Fibroblast of lung (primary cell): ENCODE results near the gene OXTR. TPM values are rescaled to one million over a fixed set of nuclear protein-coding genes. Genes with fewer than 3 reads are reported as not detected.

Experiments used
- DNase-seq, 2 donors: peaks; one replicate each; pipeline versions ENCODE4 v3.0.0 to v3.0.0-alpha.2; 2010; ENCODE audit warnings: low read depth in 2 of 2
- H2AFZ ChIP-seq: 2 replicates; pipeline ENCODE4 v1.5.1; 2012; ENCODE audit warnings: low read length, control low read depth, inconsistent platforms
- H3K27ac ChIP-seq: 2 replicates; pipeline ENCODE4 v1.5.1; 2011; ENCODE audit warnings: low read length, control low read depth; ENCODE audit not compliant: insufficient read depth
- H3K27me3 ChIP-seq: 2 replicates; pipeline ENCODE4 v1.5.1; 2011; ENCODE audit warnings: mild to moderate bottlenecking, low read length; ENCODE audit not compliant: control insufficient read depth, insufficient read depth
- H3K36me3 ChIP-seq: 2 replicates; pipeline ENCODE4 v1.5.1; 2011; ENCODE audit warnings: low read length; ENCODE audit not compliant: control insufficient read depth, insufficient read depth
- H3K4me1 ChIP-seq: 2 replicates; pipeline ENCODE4 v1.5.1; 2011; ENCODE audit warnings: low read length; ENCODE audit not compliant: control insufficient read depth, insufficient read depth; ENCODE audit errors: extremely low read depth
- H3K4me2 ChIP-seq: 2 replicates; pipeline ENCODE4 v1.5.1; 2011; ENCODE audit warnings: low read length, control low read depth; ENCODE audit not compliant: insufficient read depth; ENCODE audit errors: extremely low read depth
- H3K4me3 ChIP-seq, 4 experiments: fragments of 200-600 bp in 1 of 4; sonication (generic) in 1 of 4; replicated peaks in 1 of 4; 2 replicates each; pipeline ENCODE4 v1.5.1; 2011 to 2016; ENCODE audit warnings: low read length in 4 of 4, low read depth in 3 of 4, mild to moderate bottlenecking in 3 of 4, control low read depth in 2 of 4, inconsistent platforms in 1 of 4, mixed read lengths in 1 of 4; ENCODE audit not compliant: insufficient read depth in 1 of 4; ENCODE audit errors: control extremely low read depth in 1 of 4
- H3K79me2 ChIP-seq: 2 replicates; pipeline ENCODE4 v1.5.1; 2012; ENCODE audit warnings: mild to moderate bottlenecking, low read length, inconsistent platforms; ENCODE audit not compliant: control insufficient read depth, insufficient read depth
- H3K9ac ChIP-seq: 2 replicates; pipeline ENCODE4 v1.5.1; 2011; ENCODE audit warnings: mild to moderate bottlenecking, low read length, control low read depth; ENCODE audit not compliant: insufficient read depth
- H3K9me3 ChIP-seq: 2 replicates; pipeline ENCODE4 v1.5.1; 2012; ENCODE audit warnings: low read depth, low read length; ENCODE audit not compliant: control insufficient read depth, insufficient read depth
- H4K20me1 ChIP-seq: 2 replicates; pipeline ENCODE4 v1.5.1; 2011; ENCODE audit warnings: low read length; ENCODE audit not compliant: control insufficient read depth, insufficient read depth; ENCODE audit errors: extremely low read depth
- EZH2 ChIP-seq: IDR thresholded peaks from 2 replicates; pipeline ENCODE4 v1.5.1; 2012; ENCODE audit warnings: low read length, control low read depth, mild to moderate bottlenecking; ENCODE audit errors: missing control alignments
- polyA plus RNA-seq, 2 donors: library from polyadenylated mRNA; depleted of rRNA in 1 of 2; stranded (reverse) in 1 of 2; unstranded in 1 of 2; fragments of >200 nt; gene quantifications; 2 replicates each; pipeline ENCODE4 v1.2.1, GENCODE V29; 2011 to 2012; ENCODE audit warnings: missing spikeins in 1 of 2
- total RNA-seq: library from RNA; depleted of rRNA; stranded (reverse); fragments of >200 nt; gene quantifications from 2 replicates; pipeline ENCODE4 v1.2.1, GENCODE V29; 2014
- TF ChIP-seq, protein P1 (sequence below), 2 donors: IDR thresholded peaks in 1 of 2; conservative IDR thresholded peaks in 1 of 2; 1 replicate in 1 of 2; 2 replicates in 1 of 2; pipeline ENCODE4 v1.5.1; 2011 to 2012; ENCODE audit warnings: low read length in 2 of 2, control low read depth in 1 of 2, inconsistent platforms in 1 of 2, low read depth in 1 of 2, mild to moderate bottlenecking in 1 of 2

Gene OXTR
- total and polyA plus RNA-seq, 2 donors (not counting 1 experiment from before 2014, with no cell fraction given) = 3.6 to 47.2 TPM

DNA sequence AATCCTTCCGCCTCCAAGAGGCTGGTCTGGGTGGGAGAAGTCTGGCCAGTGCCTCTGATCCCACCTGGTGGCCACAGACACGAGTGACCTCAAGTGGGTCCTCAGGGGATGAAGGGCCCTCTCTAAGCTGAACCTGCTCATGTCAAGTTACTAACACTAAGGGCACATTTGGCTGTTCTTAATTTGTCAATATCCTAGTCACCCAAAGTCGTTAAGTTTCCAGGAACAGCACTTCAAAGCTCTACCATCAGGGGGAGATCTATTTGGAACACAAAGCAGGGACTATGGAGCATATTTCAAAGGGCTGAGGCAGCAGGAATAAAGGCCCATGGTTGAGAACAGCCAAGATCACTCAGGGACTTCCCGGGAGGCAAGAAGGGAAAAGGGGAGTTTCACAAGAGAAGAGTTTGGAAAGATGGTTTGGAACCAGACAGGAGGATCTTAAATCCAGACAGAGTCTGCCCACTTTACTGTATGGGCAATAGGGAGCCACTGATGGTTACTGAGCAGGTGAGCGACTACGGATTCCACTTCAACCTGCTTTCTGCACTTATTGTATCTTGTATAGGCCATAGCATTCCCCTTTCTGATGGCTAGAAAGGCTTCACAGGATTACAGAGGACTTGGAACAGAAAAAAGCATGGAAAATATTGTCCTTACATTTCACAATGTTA lies 13.7 kb downstream of the OXTR start:
- no peak overlapping the region for H3K4me2 ChIP-seq
- H3K36me3 ChIP-seq = peaks cover 1% of the 10 kb centered on the region
- H3K4me1 ChIP-seq = no peaks in the 10 kb centered on the region
- no peaks in the 10 kb centered on the region for H3K27me3 ChIP-seq
- no peaks in the 10 kb centered on the region for H3K79me2 ChIP-seq
- no peak overlapping the region for H3K4me3 ChIP-seq
- no peak overlapping the region for H3K9ac ChIP-seq
- TF ChIP-seq, protein P1, sequence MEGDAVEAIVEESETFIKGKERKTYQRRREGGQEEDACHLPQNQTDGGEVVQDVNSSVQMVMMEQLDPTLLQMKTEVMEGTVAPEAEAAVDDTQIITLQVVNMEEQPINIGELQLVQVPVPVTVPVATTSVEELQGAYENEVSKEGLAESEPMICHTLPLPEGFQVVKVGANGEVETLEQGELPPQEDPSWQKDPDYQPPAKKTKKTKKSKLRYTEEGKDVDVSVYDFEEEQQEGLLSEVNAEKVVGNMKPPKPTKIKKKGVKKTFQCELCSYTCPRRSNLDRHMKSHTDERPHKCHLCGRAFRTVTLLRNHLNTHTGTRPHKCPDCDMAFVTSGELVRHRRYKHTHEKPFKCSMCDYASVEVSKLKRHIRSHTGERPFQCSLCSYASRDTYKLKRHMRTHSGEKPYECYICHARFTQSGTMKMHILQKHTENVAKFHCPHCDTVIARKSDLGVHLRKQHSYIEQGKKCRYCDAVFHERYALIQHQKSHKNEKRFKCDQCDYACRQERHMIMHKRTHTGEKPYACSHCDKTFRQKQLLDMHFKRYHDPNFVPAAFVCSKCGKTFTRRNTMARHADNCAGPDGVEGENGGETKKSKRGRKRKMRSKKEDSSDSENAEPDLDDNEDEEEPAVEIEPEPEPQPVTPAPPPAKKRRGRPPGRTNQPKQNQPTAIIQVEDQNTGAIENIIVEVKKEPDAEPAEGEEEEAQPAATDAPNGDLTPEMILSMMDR (conservative IDR thresholded peaks at IDR 0.05 in 1 of 2, IDR thresholded peaks at IDR 0.05 in 1 of 2; ENCODE audit: low read depth in 1 of 2, low read length in 2 of 2) = peak; percentile 26 to 41
- no peak for TF ChIP-seq EZH2
- no peaks in the 10 kb centered on the region for H3K9me3 ChIP-seq
- H2AFZ ChIP-seq = no peak overlapping the region
- H4K20me1 ChIP-seq = no peaks in the 10 kb centered on the region
- H3K27ac ChIP-seq = no peak overlapping the region
- DNase-seq = peak in 1 of 2 donors; percentile 17

DNA sequence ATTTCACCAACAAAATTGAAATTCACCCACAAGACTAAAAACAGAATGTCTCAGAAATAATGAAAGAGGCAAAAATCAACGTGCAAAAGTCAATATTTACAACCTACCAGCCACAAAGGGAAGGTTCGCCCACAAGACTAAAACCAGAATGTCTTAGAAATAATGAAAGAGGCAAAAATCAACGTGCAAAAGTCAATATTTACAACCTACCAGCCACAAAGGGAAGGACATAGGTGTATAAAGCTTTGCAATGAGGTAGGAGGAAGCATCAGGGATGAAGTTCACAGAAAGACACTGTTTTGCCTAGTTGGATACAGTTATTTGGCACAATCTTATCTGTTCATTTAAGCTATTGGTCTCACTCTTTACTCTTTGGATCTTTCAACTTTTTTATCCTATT lies 14.3 kb downstream of the OXTR start:
- TF ChIP-seq, protein P1 (conservative IDR thresholded peaks at IDR 0.05 in 1 of 2, IDR thresholded peaks at IDR 0.05 in 1 of 2; ENCODE audit: low read depth in 1 of 2, low read length in 2 of 2) = no peak
- TF ChIP-seq EZH2 = no peak
- DNase-seq = no peak
- Histone ChIP-seq H3K27me3 (no peaks in the 10 kb centered on the region), H3K4me3 (no peak overlapping the region), H2AFZ (no peak overlapping the region), H3K4me2 (no peak overlapping the region), H3K27ac (no peak overlapping the region), H3K4me1 (no peaks in the 10 kb centered on the region), H3K36me3 (peaks cover 1% of the 10 kb centered on the region), H3K9ac (no peak overlapping the region), H3K9me3 (no peaks in the 10 kb centered on the region), H4K20me1 (no peaks in the 10 kb centered on the region), H3K79me2 (no peaks in the 10 kb centered on the region)

DNA sequence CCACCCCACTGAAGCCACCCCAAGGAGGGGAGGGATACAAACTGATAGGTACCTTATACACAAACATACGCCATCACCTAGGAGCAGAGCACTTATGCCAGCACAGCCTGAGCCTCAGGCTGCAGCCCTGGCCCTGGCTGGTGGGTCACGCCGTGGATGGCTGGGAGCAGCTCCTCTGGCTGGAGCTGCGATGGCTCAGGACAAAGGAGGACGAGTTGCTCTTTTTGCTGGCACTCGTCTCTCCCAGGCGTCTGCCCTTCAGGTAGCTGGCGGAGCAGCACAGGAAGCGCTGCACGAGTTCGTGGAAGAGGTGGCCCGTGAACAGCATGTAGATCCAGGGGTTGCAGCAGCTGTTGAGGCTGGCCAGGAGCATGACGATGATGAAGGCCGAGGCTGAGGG lies 16.6 kb downstream of the OXTR start:
- Histone ChIP-seq H3K79me2 (no peaks in the 10 kb centered on the region), H2AFZ (no peak overlapping the region), H3K36me3 (peaks cover 1% of the 10 kb centered on the region), H3K4me2 (no peak overlapping the region), H3K9me3 (no peaks in the 10 kb centered on the region), H3K9ac (no peak overlapping the region), H3K27me3 (no peaks in the 10 kb centered on the region), H3K4me1 (no peaks in the 10 kb centered on the region), H3K27ac (no peak overlapping the region), H3K4me3 (no peak overlapping the region), H4K20me1 (no peaks in the 10 kb centered on the region)
- no peak for DNase-seq
- TF ChIP-seq EZH2 = no peak
- TF ChIP-seq, protein P1 (conservative IDR thresholded peaks at IDR 0.05 in 1 of 2, IDR thresholded peaks at IDR 0.05 in 1 of 2; ENCODE audit: low read depth in 1 of 2, low read length in 2 of 2) = no peak
